ENCODE data around the gene FASTKD3.
"Not testable (repeated sequence)": the region's sequence is repeated elsewhere in the genome, so short reads cannot be mapped to it uniquely, and the experiment has no call there.

FASTKD3 gene, protein sequence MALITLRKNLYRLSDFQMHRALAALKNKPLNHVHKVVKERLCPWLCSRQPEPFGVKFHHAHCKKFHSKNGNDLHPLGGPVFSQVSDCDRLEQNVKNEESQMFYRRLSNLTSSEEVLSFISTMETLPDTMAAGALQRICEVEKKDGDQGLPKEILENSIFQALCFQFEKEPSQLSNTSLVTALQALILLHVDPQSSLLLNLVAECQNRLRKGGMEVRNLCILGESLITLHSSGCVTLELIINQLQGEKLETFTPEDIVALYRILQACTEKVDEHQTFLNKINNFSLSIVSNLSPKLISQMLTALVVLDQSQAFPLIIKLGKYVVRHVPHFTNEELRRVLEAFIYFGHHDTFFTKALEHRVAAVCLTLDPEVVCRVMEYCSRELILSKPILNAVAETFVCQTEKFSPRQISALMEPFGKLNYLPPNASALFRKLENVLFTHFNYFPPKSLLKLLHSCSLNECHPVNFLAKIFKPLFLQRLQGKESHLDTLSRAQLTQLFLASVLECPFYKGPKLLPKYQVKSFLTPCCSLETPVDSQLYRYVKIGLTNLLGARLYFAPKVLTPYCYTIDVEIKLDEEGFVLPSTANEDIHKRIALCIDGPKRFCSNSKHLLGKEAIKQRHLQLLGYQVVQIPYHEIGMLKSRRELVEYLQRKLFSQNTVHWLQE

DNA sequence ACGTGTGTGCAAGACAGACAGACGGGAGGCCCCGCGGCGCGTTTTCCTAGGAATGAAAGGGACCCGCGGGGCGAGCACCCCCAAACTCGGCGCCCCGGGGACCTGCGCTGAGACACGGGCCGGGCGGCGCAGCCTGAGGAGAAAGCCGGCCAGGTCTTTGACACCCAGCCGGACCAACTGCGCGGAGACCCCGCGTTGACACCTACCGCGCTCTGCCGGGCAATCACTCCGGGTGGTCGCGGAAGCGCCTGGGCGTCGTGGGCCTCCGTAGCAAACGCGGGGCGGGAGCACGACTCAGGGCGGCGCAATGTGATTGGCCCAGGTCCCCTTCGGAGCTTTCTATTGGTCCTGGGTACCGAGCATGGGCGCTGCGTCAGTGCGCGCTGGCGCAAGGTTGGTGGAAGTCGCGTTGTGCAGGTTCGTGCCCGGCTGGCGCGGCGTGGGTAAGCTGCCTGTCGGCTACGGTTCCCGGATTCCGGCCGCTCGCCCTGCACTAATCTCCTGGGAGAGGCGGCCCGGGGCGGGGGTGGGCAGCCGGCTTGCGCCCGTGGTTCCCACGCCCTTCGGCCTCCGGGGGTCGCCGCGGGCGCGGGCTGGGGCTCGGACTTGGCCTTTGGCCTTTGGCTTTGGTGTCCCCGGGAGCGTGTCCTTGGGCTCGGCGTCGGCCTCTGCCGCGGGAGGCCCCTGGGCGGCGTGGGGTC is at the start of gene FASTKD3, which contains the start of gene MTRR:
Gene FASTKD3, minus strand, starts transcription at position 259 of the 701 bp plus-strand sequence. CDS start 948 bp downstream, outside the sequence.
Gene MTRR, plus strand, starts transcription at position 376 of the 701 bp plus-strand sequence. CDS start 1,647 bp downstream, outside the sequence.
- DNase-seq (ENCODE audit: low read depth in 2 of 2) = peak; percentile 82 to 83

DNA sequence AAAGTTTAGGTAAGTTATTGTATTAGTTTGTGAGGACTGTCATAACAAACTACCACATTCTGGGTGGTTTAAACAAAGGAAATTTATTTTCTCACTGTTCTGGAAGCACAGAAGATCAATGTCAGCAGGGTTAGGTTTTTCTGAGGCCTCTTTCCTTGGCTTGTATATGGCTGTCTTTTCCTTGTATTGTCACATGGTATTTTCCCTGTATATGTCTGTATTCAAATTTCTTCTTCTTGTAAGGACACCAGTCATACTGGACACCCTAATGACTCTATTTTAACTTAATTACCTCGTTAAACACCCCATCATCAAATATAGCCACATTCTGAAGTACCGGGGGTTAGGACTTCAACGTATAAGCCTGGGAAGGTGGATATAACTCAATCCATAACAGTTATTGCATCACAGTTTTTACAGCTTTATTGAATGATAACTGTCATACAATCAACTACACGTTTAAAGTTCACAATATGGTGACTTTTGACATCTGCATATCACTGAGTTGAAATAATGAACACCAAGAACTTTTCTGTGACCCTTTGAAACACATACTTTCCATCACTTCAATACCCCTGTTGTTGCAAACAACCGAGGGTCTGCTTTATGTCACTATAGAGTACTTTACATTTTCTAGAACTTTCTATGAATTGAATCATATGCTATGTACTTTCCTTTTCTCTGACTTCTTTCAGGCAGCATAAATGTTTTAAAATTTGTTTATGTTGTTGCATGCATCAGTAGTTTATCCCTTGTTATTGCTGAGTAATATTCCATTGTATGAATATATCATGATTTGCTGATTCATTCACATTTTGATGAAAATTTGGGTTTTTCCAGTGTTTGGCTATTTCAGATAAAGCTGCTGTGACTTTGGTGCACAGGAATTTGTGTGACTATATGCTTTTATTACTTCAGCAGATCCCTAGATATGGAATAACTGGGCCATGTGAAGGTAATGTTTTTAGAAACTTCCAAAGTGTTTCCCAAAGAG is 48.6 kb upstream of the FASTKD3 start:
- DNase-seq (ENCODE audit: low read depth in 2 of 2) = no peak

DNA sequence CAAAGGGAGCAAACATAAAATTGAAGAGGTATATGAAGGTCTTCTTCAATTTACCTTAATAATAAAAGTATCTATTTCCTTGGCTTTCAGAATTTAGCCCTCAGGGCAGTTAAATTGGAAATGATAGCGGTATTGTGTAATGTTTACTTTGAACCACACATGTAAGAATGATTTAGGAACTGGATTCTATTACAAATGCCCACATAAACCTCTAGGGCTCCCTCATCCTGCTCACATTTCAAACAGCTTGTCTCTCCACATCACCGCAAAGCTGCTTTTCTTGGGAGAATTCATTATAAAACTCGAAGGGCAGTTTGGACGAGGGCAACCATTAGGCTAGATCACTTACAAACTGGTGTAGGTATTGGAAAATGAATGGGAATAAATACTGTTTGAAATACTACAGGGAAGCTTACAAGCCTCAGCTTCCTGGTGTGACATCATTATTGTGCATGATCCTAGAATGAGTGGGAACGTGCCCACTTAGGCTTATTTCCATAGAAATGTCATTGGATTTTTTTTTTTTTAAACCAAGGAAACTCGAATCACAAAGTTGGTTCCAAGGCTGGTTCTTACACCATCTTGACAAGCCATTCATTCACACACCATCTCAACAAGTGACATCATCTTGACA is 47.5 kb upstream of the FASTKD3 start:
- no peak for DNase-seq (ENCODE audit: low read depth in 2 of 2)

DNA sequence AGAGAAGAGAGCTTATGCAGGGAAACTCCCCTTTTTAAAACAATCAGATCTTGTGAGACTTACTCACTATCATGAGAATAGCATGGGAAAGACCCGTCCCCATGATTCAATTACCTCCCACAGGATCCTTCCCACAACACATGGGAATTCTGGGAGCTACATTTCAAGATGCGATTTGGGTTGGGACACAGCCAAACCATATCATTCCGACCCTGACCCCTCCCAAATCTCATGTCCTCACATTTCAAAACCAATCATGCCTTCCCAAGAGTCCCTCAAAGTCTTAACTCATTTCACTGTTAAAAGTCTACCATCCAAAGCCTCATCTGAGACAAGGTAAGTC is 42.6 kb upstream of the FASTKD3 start:
- DNase-seq (ENCODE audit: low read depth in 2 of 2) = not testable (repeated sequence)

DNA sequence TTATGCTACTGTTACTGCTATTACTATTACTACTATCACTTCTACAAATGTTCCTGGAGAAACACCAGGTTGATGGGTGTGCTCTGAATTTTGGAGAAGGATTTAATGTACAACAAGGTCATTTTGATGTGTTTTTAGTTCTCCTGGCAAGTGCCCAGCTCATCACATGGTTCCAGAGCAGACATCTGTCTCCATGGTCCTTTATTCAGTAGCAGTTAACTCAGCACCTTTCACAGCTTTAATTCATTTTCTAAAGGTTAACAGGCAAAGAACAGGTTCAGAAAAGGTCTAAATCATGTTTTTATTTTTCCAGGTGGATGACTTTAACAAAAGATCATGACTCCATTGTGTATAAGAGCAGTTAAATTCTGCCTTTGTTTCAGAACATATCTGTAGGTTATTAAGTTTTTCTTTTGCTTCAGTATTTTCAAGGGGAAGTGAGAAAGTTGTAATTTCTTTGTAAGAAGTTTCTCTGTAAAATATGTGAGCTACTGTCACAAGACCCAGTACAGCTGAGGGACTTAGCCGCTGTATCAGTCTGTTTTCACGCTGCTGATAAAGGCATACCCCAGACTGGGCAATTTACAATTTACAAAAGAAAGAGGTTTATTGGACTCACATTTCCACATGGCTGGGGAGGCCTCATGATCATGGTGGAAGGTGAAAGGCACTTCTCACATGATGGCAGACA is 42.1 kb upstream of the FASTKD3 start:
- DNase-seq (ENCODE audit: low read depth in 2 of 2) = no peak

DNA sequence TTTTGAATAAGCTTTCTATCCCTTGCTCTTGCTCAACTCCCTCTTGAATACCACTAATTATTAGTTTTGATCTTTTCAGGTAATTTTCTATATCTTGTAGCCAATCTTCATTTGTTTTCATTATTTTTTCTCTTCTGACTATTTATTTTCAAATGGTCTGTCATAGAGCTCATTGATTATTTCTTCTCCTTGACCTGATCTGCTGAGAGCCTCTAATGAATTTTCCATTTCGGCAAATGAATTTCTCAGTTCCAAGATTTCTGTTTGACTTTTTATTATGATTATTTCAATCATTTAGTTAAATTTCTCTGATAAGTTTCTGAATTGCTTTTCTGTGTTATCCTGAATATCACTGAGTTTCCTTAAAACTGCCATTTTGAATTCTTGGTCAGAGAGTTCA is 39.5 kb upstream of the FASTKD3 start:
- DNase-seq (ENCODE audit: low read depth in 2 of 2) = no peak

DNA sequence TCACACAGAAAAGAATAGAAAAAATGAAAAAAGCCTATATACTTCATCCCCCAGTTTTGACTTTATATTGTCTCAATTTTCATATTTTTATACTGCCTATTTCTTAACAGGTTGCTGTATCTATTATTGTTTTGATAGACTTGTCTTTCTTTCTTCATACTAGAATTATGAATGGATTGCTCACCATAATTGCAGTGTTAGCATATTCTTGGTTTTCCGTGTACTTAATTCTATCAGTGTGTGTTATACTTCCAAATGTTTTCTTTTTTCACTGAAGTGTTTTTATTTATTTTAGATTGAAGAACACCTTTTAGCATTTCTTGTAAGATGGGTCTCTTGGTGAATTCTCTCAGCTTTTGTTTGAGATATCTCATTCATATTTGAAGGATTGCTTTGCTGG is 38.8 kb upstream of the FASTKD3 start:
- DNase-seq (ENCODE audit: low read depth in 2 of 2) = no peak

DNA sequence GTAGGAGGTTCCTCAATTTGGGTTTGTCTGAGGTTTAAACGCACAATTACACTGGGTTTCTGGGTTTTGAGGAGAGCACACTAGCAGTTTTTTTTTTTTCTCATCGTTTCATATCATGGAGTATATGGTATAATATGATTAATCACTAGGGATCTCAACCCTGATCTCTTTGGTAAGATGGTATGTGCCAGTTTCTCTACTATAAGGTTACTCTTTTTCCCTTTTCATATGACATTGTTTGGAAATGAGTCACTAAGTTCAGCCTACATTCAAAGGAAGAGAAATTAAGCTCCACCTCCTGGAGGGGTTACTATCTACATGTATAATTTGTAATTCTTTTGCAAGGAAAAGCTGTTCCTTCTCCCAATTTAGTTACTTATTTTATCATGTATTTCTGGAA is 35.3 kb upstream of the FASTKD3 start:
- DNase-seq (ENCODE audit: low read depth in 2 of 2) = no peak

DNA sequence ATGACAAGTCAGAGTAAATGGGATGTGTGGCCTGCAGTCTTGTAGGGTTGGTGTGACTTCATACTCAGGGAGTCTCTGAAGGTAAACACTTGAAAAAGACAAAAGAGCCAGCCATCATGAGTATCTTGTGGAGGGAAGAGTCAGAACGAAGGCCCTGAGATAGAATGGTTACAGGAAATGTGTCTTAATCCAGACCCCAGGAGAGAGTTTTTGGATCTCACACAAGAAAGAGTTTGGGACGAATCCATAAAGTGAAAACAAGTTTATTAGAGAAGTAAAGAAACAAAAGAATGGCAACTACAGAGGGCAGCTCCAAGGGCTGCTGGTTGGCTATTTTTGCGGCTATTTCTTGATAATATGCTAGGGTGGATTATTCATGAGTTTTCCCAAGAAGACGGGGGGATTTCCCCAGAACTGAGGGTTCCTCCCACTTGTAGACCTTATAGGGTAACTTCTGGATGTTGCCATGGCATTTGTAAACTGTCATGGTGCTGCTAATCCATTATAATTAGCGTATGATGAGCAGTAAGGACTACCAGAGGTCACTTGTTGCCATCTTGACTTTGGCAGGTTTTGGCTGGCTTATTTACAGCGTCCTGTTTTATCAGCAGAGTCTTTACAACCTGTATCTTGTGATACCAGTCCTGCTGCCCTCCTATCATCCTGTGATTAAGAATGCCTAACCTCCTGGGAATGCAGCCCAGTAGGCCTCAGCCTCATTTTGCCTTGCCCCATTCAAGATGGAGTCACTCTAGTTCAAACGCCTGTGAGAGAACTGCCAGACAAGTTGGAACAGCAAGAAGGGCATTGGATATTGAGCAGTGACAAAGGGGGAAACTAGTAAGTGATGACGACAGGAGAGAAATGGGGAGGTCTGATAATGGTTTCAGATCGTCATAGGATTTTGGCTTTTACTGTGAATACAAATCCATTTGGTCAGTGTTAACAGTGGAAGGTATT is 34.1 kb upstream of the FASTKD3 start:
- DNase-seq (ENCODE audit: low read depth in 2 of 2) = no peak

DNA sequence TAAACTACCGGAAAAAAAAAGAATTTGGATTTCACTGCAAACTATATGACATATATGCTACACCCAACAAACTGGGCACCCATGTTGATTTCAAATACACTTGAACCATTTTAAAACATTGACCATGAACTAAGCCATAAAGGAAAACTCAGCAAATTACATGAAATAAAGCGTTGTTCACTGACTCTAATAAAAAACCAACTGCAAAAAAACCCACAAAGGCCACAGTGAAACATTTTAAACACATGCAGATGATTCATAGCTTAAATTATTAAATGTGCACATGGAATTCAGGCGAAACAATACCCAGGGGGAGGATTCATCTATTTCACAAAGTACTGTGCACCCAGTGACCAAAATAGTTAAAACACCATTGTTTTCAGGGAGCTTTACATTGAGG is 33.4 kb upstream of the FASTKD3 start:
- DNase-seq (ENCODE audit: low read depth in 2 of 2) = no peak

DNA sequence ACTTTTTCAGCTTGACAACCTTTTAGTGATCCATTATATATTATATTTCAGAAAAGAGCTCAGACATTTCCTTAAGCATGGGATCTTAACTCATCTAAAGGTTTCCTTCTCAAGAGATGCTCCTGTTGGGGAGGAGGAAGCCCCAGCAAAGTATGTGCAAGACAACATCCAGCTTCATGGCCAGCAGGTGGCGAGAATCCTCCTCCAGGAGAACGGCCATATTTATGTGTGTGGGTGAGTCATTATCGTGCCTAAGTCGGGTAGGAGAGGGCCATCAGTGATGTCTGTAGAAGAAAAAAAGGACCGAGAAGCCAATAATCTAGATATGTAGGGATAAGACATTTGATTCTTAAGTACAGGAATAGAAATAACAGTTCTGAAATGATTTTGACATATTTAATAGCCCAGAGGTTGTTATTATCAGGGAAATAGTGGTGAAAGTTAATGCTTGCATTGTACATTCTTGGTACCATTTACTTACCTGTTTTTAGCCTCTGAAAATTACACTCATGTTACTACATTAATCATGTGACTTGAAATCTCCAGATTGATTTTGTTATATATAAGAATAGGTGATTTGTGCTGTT is 28.3 kb upstream of the FASTKD3 start:
- DNase-seq (ENCODE audit: low read depth in 2 of 2) = no peak

DNA sequence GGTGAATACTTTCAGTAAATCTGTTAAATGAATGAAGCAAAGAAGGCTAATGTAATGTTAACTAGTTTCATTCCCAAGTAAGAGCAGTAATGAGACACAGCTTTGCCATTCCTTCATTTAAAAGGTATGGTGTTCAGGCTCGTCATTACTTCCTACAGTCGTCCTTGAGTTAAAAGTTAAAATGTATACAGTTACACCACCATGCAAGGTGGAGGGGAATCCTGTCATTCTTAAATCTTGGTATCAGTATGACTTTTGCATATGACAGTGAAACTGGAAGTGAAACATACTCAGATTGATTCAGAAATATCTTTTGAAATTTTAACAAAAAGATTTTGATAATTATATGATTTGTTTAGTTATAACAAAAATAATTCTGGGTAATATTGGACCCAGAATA is 26.0 kb upstream of the FASTKD3 start:
- no peak for DNase-seq (ENCODE audit: low read depth in 2 of 2)

DNA sequence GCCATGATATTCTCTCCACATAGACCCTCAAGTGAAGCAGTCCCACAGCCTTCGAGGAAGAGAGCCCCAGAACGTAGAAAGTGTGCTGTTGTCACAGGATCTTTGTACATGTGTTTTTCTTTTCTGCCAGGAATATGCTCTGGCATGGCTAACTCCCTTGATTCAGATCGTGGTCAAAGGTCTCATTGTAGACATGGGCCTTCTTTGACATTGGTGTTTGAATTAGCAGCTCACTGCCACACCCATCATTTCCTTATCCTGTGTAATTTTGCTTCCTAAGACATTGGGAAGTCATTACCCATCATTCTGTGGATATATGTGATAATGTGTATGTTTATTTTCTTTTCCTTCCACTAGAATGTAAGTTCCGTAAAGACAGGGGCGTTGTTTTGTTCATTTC is 25.6 kb upstream of the FASTKD3 start:
- no peak for DNase-seq (ENCODE audit: low read depth in 2 of 2)

DNA sequence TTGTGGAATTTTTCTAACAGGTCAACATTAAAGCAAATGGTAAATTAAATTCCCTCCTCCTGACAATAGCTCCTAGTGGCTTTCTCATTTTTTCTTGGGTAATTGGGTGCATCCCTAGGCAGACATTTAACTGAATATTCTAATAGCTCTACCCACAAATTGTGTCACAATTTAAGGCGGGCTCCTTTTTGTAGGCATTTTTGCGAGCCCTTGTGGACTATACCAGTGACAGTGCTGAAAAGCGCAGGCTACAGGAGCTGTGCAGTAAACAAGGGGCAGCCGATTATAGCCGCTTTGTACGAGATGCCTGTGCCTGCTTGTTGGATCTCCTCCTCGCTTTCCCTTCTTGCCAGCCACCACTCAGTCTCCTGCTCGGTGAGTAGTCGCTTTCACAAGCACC is 20.1 kb upstream of the FASTKD3 start:
- no peak for DNase-seq (ENCODE audit: low read depth in 2 of 2)

DNA sequence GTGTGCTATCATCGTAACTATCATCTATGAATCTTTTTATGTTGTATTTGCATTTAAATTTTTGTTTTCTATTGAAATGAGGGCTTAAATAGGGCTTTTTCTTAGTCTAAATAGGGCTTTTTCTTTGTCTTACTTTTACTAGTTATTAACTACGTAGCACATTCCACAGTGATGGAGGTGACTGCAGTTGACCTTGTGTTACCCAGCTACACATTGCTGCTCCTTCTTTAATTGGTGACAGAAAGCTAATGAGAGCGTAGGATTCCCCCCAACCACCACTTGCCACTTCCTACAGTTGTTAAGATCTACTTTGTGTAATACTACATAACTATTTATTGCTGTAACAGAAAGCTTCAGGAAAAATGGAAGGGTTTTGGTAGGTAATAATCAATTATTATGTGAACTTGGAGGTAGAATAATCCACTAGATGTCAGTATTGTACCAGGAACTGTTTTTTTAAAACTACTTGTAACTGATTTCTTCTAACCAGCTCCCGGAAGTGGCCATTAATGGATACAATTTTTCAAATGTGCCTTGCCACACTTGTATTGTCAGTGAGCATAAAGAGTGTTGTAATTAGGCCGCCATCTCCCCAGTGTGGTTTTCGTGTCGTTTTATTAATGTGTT is 18.1 kb upstream of the FASTKD3 start:
- DNase-seq (ENCODE audit: low read depth in 2 of 2) = no peak

DNA sequence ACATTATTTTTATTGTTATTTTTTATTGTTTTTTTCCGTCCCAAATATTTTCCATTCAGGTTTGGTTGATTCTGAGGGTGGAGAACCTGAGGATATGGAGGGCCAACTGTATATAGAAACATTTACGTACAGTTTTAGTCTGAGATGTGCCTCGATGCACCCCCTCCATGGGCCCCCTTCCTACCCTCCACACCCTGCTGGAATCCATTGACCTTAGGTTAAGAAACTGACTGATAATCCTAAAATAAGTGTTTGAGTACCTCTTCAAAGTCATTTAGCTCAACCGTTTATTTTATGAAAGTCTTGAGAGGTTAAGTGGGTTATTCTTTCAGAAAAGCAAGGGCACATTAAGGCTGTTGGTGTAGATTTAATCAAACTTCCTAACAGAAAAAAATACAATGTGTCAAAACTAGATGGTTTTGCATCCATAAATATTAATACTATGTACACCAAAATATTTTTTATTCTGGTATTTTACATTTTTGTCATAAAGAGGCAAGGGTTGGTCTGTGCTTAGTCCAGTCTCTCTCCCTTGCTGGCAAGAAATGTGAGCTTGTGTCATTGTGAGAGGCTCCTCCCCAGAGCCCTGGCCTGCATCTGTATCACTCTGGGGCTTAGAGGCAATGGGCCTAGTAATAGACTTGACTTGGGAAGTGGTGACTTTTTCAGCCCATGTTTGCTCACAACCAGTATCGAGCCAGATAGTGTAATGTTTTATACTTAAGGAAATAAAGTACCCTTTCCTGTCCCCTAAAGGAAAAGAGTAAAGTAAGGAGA is 15.8 kb upstream of the FASTKD3 start:
- no peak for DNase-seq (ENCODE audit: low read depth in 2 of 2)

DNA sequence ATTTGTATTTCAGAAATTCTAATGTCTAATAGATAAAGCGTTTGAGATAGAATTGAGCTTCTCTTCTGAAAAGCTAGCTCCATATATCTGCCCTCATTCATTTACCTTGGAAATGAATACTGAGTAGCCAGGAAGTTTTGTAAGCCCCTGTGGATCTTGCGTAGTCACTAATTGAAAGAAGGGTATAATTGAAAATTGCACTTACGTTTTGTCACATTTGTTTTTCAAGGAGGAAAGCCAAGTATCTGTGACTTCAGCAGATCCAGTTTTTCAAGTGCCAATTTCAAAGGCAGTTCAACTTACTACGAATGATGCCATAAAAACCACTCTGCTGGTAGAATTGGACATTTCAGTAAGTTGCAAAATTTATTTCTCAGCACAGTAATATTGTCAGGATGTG is 14.1 kb upstream of the FASTKD3 start:
- DNase-seq (ENCODE audit: low read depth in 2 of 2) = no peak

DNA sequence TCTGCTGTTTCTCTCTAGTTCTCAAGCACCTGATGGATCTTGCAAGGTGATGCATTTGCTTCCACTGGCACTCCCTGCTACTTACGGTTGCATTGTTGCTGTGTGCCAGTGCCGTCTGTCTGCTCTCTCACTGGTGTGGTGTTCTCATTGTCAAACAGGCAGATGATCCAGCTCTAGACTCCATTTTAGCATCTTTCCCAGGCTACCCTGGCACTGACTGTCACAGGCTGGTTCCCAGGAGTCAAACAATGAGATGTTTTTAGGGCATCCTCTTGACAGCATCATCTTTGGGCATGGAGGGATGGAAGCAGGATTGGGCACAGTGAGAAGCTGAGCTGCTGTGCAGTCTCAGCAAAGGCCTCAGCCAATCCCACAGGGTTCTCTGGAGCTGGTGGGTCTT is 13.0 kb upstream of the FASTKD3 start:
- DNase-seq (ENCODE audit: low read depth in 2 of 2) = no peak

Measured in stimulated activated CD4-positive, alpha-beta T cell treated with anti-CD3 and anti-CD28 coated beads, Interleukin-15, amount 100 ng/mL, for 48 hours (primary cell).